B cell (primary cell): Measurements from ENCODE around the gene PROC. TPM values are rescaled to one million over a fixed set of nuclear protein-coding genes. Genes with fewer than 3 reads are reported as not detected.

ENCODE experiments used
- ATAC-seq: fragments of 200-7000 bp; cut with Tn5 transposase; one replicate; pipeline ENCODE4 v1.10.0; 2021; ENCODE audit warnings: low read depth, mild to moderate bottlenecking, moderate number of reproducible peaks, moderate library complexity
- CTCF ChIA-PET: fragments of 350-600 bp; sonication (Branson Sonifier 250); formaldehyde crosslinking; loops from one replicate; lab custom pipeline; 2021; ENCODE audit warnings: antibody characterized with exemption, inconsistent platforms; lab: Charles Lee
- POLR2A ChIA-PET: fragments of 350-600 bp; sonication (Branson Sonifier 250); formaldehyde crosslinking; loops from one replicate; lab custom pipeline; 2021; ENCODE audit warnings: antibody characterized with exemption; lab: Charles Lee
- DNase-seq: peaks from one replicate; pipeline ENCODE4 v3.0.0; 2013
- H2AFZ ChIP-seq: 2 replicates; pipeline ENCODE4 v1.6.1; 2012; ENCODE audit warnings: mild to moderate bottlenecking, low read depth, low read length; ENCODE audit not compliant: insufficient read depth, poor library complexity, severe bottlenecking
- H3K27ac ChIP-seq, 2 donors: 1 replicate in 1 of 2; 2 replicates in 1 of 2; pipeline ENCODE4 v1.5.1; 2012 to 2013; ENCODE audit warnings: low read length in 2 of 2, mild to moderate bottlenecking in 2 of 2, moderate library complexity in 1 of 2
- H3K27me3 ChIP-seq, 4 experiments: fragments of 200-600 bp in 1 of 4; sonication (generic) in 1 of 4; replicated peaks in 1 of 4; 1 replicate in 2 of 4; 2 replicates in 2 of 4; pipeline versions ENCODE4 v1.6.1 to v1.7.0; 2013 to 2016; ENCODE audit warnings: low read length in 3 of 4, mild to moderate bottlenecking in 2 of 4, mixed read lengths in 1 of 4, moderate library complexity in 1 of 4; ENCODE audit not compliant: insufficient read depth in 4 of 4, control insufficient read depth in 3 of 4; ENCODE audit errors: control extremely low read depth in 1 of 4
- H3K36me3 ChIP-seq, 2 experiments: replicated peaks in 1 of 2; 1 replicate in 1 of 2; 2 replicates in 1 of 2; pipeline versions ENCODE4 v1.6.1 to v1.7.1; 2013; ENCODE audit warnings: low read length in 1 of 2; ENCODE audit not compliant: insufficient read depth in 2 of 2, control insufficient read depth in 1 of 2; ENCODE audit errors: control extremely low read depth in 1 of 2, extremely low read depth in 1 of 2
- H3K4me1 ChIP-seq, 2 donors: fragments of 200-600 bp in 1 of 2; sonication (generic) in 1 of 2; 1 replicate in 1 of 2; 2 replicates in 1 of 2; pipeline versions ENCODE4 v1.5.1 to v1.6.1; 2013 to 2017; ENCODE audit warnings: low read length in 2 of 2; ENCODE audit not compliant: control insufficient read depth in 2 of 2, insufficient read depth in 2 of 2
- H3K4me2 ChIP-seq: replicated peaks from 2 replicates; pipeline ENCODE3; 2012; ENCODE audit warnings: mild to moderate bottlenecking, low read depth, low read length; ENCODE audit not compliant: poor library complexity, severe bottlenecking
- H3K4me3 ChIP-seq, 5 experiments: fragments of 200-600 bp in 1 of 5; sonication (generic) in 1 of 5; 1 replicate in 3 of 5; 2 replicates in 2 of 5; pipeline versions ENCODE4 v1.5.1 to v1.7.0; 2011 to 2016; ENCODE audit warnings: low read length in 4 of 5, mild to moderate bottlenecking in 4 of 5, low read depth in 2 of 5, control low read depth in 1 of 5, moderate library complexity in 1 of 5; ENCODE audit not compliant: insufficient read depth in 1 of 5; ENCODE audit errors: control extremely low read depth in 1 of 5, extremely low read depth in 1 of 5
- H3K79me2 ChIP-seq: fragments of 200-600 bp; sonication (generic); one replicate; pipeline ENCODE4 v1.6.0; 2016; ENCODE audit warnings: low read length; ENCODE audit not compliant: control insufficient read depth, insufficient read depth
- H3K9ac ChIP-seq: fragments of 200-600 bp; sonication (generic); 2 replicates; pipeline ENCODE4 v1.6.1; 2017; ENCODE audit warnings: mild to moderate bottlenecking, low read length, moderate library complexity
- H3K9me3 ChIP-seq, 3 donors: one replicate each; pipeline versions ENCODE4 v1.6.1 to v1.7.1; 2013; ENCODE audit warnings: low read length in 2 of 3; ENCODE audit not compliant: control insufficient read depth in 2 of 3, insufficient read depth in 1 of 3; ENCODE audit errors: control extremely low read depth in 1 of 3
- H4K20me1 ChIP-seq: 2 replicates; pipeline ENCODE4 v1.6.0; 2012; ENCODE audit warnings: mild to moderate bottlenecking, low read length; ENCODE audit not compliant: insufficient read depth, control insufficient read depth, poor library complexity, severe bottlenecking
- H3K27ac Mint-ChIP-seq: one replicate; pipeline ENCODE4 v1.8.0; 2021; ENCODE audit warnings: mixed read lengths
- H3K27me3 Mint-ChIP-seq: one replicate; pipeline ENCODE4 v1.8.0; 2021; ENCODE audit warnings: mixed read lengths
- H3K4me1 Mint-ChIP-seq: one replicate; pipeline ENCODE4 v1.8.0; 2021; ENCODE audit warnings: mixed read lengths
- H3K4me3 Mint-ChIP-seq: one replicate; pipeline ENCODE4 v1.8.0; 2021; ENCODE audit warnings: mixed read lengths
- H3K9me3 Mint-ChIP-seq: one replicate; pipeline ENCODE4 v1.8.0; 2022; ENCODE audit warnings: mixed read lengths; ENCODE audit not compliant: insufficient read depth
- CTCF ChIP-seq: fragments of 200-600 bp; IDR thresholded peaks from one replicate; pipeline ENCODE4 v1.8.0; 2022; ENCODE audit warnings: antibody characterized with exemption, mild to moderate bottlenecking
- EZH2 ChIP-seq: IDR thresholded peaks from 2 replicates; pipeline ENCODE4 v1.6.1; 2012; ENCODE audit warnings: borderline replicate concordance, low read depth, mild to moderate bottlenecking, moderate library complexity, low read length; ENCODE audit not compliant: insufficient read depth, poor library complexity, severe bottlenecking
- WGBS: methylation state at CpG from one replicate; pipeline ENCODE4 v1.1.5; 2013; ENCODE audit warnings: missing lambda C conversion rate; ENCODE audit not compliant: insufficient coverage; 5-methylcytosine and 5-hydroxymethylcytosine counted together
- intact Hi-C: fragments of 100-400 bp; cut with micrococcal nuclease; formaldehyde crosslinking; loops from one replicate; pipeline ENCODE4 v1.10.0; 2022
- polyA plus RNA-seq: library from polyadenylated mRNA; depleted of rRNA; stranded (reverse); fragments of >200 nt; gene quantifications from 2 replicates; pipeline ENCODE4 v1.2.3, GENCODE V29; 2012
- total RNA-seq, 2 donors: library from RNA; stranded (reverse); fragments of 120-200 nt in 1 of 2; gene quantifications; 1 replicate in 1 of 2; 2 replicates in 1 of 2; pipeline versions ENCODE4 v1.2.3 to v1.2.4, GENCODE V29; 2013 to 2022

PROC gene
- total and polyA plus RNA-seq, 2 donors (not counting 1 experiment from before 2014, with no cell fraction given), result 0.40 TPM; not detected in 1

DNA sequence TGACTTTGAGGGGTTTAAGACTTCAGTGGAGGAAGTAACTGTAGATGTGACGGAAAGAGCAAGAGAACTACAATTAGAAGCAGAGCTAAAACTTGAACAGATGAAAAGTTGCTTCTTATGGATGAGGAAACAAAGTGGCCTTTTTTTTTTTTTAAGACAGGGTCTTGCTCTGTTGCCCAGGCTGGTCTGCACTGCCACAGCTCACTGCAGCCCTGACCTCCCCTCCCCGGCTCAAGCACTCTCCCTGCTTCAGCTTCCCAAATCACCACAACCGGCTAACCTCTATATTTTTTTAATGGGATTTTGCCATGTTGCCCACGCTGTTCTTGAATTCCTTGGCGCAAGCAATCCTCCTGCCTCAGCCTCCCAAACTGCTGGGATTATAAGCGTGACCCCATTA is 33.7 kb upstream of the PROC start:
- ChIA-PET CTCF (no interaction called here), POLR2A (no interaction called here)
- Histone ChIP-seq H3K4me3 (no peak overlapping the region), H3K27me3 (no peaks in the 10 kb centered on the region), H4K20me1 (peaks cover 69% of the 10 kb centered on the region), H3K4me2 (no peak overlapping the region), H3K4me1 (peaks cover 34 to 52% of the 10 kb centered on the region in 2 donors), H3K9me3 (no peaks in the 10 kb centered on the region), H3K79me2 (peaks cover 81% of the 10 kb centered on the region), H3K36me3 (peaks cover 0 to 4% of the 10 kb centered on the region in 2 experiments), H3K9ac (no peak overlapping the region), H2AFZ (no peak overlapping the region), H3K27ac (no peak overlapping the region)
- peak overlapping the region; percentile 63 for H3K27ac Mint-ChIP-seq
- H3K27me3 Mint-ChIP-seq, result no peaks in the 10 kb centered on the region
- intact Hi-C loops, result loop anchor here (5.0 to 10.0 kb wide), 2 partner anchors 37 to 300 kb away; no protein-coding TSS in a partner anchor
- no peaks in the 10 kb centered on the region for H3K9me3 Mint-ChIP-seq
- H3K4me3 Mint-ChIP-seq, result peak overlapping the region; percentile 18
- peaks cover 82% of the 10 kb centered on the region for H3K4me1 Mint-ChIP-seq
- 35% methylated on average over 2 of the region's 6 CpGs for whole genome bisulfite sequencing
- no peak for DNase-seq
- TF ChIP-seq CTCF (no peak), EZH2 (no peak)
- no peak for ATAC-seq

- TF ChIP-seq EZH2 (no peak), CTCF (no peak)
- ChIA-PET POLR2A (no interaction called here), CTCF (interaction anchor here (0.7 to 1.6 kb wide), 6 partner anchors 13 to 318 kb away, joined by 3 to 8 read pairs (median 3); no protein-coding TSS in a partner anchor)
- peaks cover 82% of the 10 kb centered on the region for H3K4me1 Mint-ChIP-seq
- intact Hi-C loops, result loop anchor here (5.0 to 10.0 kb wide), 3 partner anchors 301 to 706 kb away; partner anchors contain the start of genes SAP130 and UGGT1
- H3K4me2 ChIP-seq, result peak overlapping the region; percentile 78
- H2AFZ ChIP-seq, result no peak overlapping the region
- peak overlapping the region in 3 of 5 experiments; percentile 73 to 80 (median 80) for H3K4me3 ChIP-seq
- DNase-seq (no peak), ATAC-seq (no peak)
- no peaks in the 10 kb centered on the region for H3K9me3 ChIP-seq
- peaks cover 0 to 4% of the 10 kb centered on the region in 2 experiments for H3K36me3 ChIP-seq
- no peaks in the 10 kb centered on the region for H3K27me3 ChIP-seq
- no peaks in the 10 kb centered on the region for H3K27me3 Mint-ChIP-seq
- H4K20me1 ChIP-seq, result peaks cover 55% of the 10 kb centered on the region
- H3K9me3 Mint-ChIP-seq, result no peaks in the 10 kb centered on the region
- H3K27ac Mint-ChIP-seq, result no peak overlapping the region
- H3K4me1 ChIP-seq, result peaks cover 48 to 63% of the 10 kb centered on the region in 2 donors
- WGBS, result 98% methylated on average over 4 of the region's 4 CpGs
- peaks cover 64% of the 10 kb centered on the region for H3K79me2 ChIP-seq
- H3K9ac ChIP-seq, result peak overlapping the region; percentile 98
- peak overlapping the region; percentile 88 for H3K4me3 Mint-ChIP-seq
- H3K27ac ChIP-seq, result peak overlapping the region in 1 of 2 donors; percentile 97
These were observed 32.0 kb upstream of the PROC start for GRCh38 chr2:127386246-127386645.
